IMR-90 (cell line): ENCODE data around the gene ASXL1.

Source experiments
- CTCF ChIP-seq: conservative IDR thresholded peaks from 2 replicates; pipeline ENCODE4 v1.5.1; 2012; ENCODE audit warnings: mild to moderate bottlenecking, low read depth, low read length, improper control_type of control experiment
- POLR2A ChIP-seq: IDR thresholded peaks from 2 replicates; pipeline ENCODE4 v1.6.1; 2012; ENCODE audit warnings: mild to moderate bottlenecking, low read depth, low read length
- RFX5 ChIP-seq: IDR thresholded peaks from 2 replicates; pipeline ENCODE4 v1.8.0; 2012; ENCODE audit warnings: low read depth, mild to moderate bottlenecking, low read length, moderate library complexity
- SMC3 ChIP-seq: fragments of 150-350 bp; IDR thresholded peaks from 2 replicates; pipeline ENCODE4 v1.6.1; 2016; ENCODE audit warnings: low read depth, mild to moderate bottlenecking, antibody characterized with exemption, low read length, moderate library complexity
- USF2 ChIP-seq: fragments of 150-350 bp; IDR thresholded peaks from 2 replicates; pipeline ENCODE4 v1.6.1; 2017; ENCODE audit warnings: mild to moderate bottlenecking, antibody characterized with exemption, low read length, low read depth

- TF ChIP-seq RFX5 (no peak), USF2 (no peak), POLR2A (no peak), SMC3 (no peak), CTCF (no peak)
Observed at GRCh38 chr20:32421290-32421689, 63.2 kb downstream of the ASXL1 start.
